CD4-positive, alpha-beta T cell treated with Interleukin-15 for 4 hours (primary cell): ENCODE data around the gene DUOXA2.
"Not testable (repeated sequence)": the region's sequence is repeated elsewhere in the genome, so short reads cannot be mapped to it uniquely, and the experiment has no call there.

Source experiments
- DNase-seq: peaks from one replicate; pipeline ENCODE4 v3.0.0-alpha.2; 2020; ENCODE audit warnings: low spot score

DUOXA2 gene

GRCh38 chr15:45114076-45114750 lies at the start of gene DUOXA2, which contains the start of gene DUOX2:
TSS of gene DUOXA2 (plus strand) at chr15:45114326. CDS start at chr15:45114606, 280 bp downstream.
TSS of gene DUOX2 (minus strand) at chr15:45114172. CDS start at chr15:45113411, 761 bp downstream.
- DNase-seq: no peak

- DNase-seq: no peak
Measured at GRCh38 chr15:45064386-45064785, 49.7 kb upstream of the DUOXA2 start.

- DNase-seq: not testable (repeated sequence)
Measured at GRCh38 chr15:45069942-45070360, 44.2 kb upstream of the DUOXA2 start.

- not testable (repeated sequence) for DNase-seq
Measured at GRCh38 chr15:45073602-45074001, 40.5 kb upstream of the DUOXA2 start.

GRCh38 chr15:45075440-45076320 lies 38.4 kb upstream of the DUOXA2 start:
- DNase-seq: not testable (repeated sequence)

- not testable (repeated sequence) for DNase-seq
Measured at GRCh38 chr15:45077391-45077790, 36.7 kb upstream of the DUOXA2 start.

- DNase-seq: not testable (repeated sequence)
Measured at GRCh38 chr15:45079201-45079600, 34.9 kb upstream of the DUOXA2 start.

- not testable (repeated sequence) for DNase-seq
Measured at GRCh38 chr15:45079628-45080246, 34.4 kb upstream of the DUOXA2 start.

- not testable (repeated sequence) for DNase-seq
Measured at GRCh38 chr15:45080593-45080992, 33.5 kb upstream of the DUOXA2 start.

GRCh38 chr15:45082412-45082811 lies 31.7 kb upstream of the DUOXA2 start:
- DNase-seq: not testable (repeated sequence)

GRCh38 chr15:45083223-45083622 lies 30.9 kb upstream of the DUOXA2 start:
- no peak for DNase-seq

GRCh38 chr15:45084163-45084562 lies 30.0 kb upstream of the DUOXA2 start:
- DNase-seq: no peak

GRCh38 chr15:45087513-45087912 lies 26.6 kb upstream of the DUOXA2 start:
- DNase-seq: no peak

GRCh38 chr15:45088801-45089711 lies 25.1 kb upstream of the DUOXA2 start:
- no peak for DNase-seq

GRCh38 chr15:45089712-45090373 lies 24.3 kb upstream of the DUOXA2 start:
- DNase-seq: no peak

GRCh38 chr15:45091161-45091560 lies 23.0 kb upstream of the DUOXA2 start:
- DNase-seq: no peak

GRCh38 chr15:45091576-45091975 lies 22.6 kb upstream of the DUOXA2 start:
- no peak for DNase-seq

GRCh38 chr15:45093013-45093412 lies 21.1 kb upstream of the DUOXA2 start:
- no peak for DNase-seq

- no peak for DNase-seq
Measured at GRCh38 chr15:45093622-45094357, 20.3 kb upstream of the DUOXA2 start.

- DNase-seq: no peak
Measured at GRCh38 chr15:45094358-45094730, 19.8 kb upstream of the DUOXA2 start.
